Activated T-cell treated with anti-CD3 and anti-CD28 coated beads for 24 hours (primary cell): ENCODE data around the gene CTSE.

Experiments
- DNase-seq: peaks from one replicate; pipeline ENCODE4 v3.0.0-alpha.2; 2020; ENCODE audit warnings: low read depth

CTSE gene

DNA sequence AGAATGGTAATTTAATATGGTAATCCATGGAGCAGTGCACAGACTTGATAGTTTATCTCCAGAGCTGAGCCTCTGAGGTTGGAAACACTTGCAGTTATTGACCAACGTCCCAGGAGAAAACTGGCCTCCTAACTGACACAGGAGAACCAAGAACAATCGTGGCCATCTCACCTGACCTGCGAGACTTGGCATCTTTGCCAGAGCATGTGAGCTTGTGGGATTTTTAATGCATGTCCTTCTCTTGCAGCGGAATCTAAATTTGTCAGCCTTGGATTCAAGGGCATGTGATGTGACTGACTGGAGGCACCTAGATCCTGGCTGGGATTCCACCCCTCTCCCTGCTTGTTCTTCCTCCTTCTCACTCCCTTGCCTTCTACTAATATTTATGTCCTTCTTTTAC lies 52.6 kb downstream of the CTSE start:
- no peak for DNase-seq

DNA sequence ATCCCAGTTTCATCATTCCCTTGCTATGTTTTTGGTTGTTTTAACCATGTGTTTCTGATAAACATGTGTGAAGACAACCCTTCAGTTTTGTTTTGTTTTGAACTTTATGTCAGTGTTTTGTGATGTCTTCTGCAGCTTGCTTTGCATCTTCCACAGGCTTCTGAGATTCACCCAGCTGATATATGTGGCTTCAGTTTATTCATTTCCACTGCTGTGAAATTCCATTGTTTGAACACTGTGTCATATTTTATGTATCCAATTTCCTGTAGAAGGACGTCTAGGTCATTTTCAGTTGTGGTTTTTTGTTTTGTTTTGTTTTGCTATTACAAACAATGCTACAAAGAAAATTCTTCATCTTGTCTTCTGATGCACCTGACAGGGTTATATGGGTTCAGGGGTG lies 53.2 kb downstream of the CTSE start:
- no peak for DNase-seq

DNA sequence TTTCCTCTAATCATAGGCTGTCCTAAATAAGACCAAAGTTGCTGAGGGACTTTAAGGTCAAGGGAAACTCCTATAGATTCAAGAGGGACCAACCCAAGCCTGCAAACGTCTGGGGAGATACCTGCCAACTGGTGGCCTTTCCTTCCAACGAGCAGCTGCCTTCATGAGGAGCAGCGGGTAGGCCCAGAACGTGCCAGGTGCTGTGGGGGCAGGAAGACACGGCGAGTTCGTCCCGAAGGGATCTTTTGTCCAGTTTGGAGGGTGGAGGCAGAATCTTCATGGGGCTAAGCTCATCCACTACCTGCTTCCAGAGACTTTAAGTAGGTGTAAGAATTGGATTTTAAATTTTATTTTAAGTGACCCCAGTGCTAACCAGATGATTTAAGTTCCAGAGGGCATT lies 54.5 kb downstream of the CTSE start:
- no peak for DNase-seq

DNA sequence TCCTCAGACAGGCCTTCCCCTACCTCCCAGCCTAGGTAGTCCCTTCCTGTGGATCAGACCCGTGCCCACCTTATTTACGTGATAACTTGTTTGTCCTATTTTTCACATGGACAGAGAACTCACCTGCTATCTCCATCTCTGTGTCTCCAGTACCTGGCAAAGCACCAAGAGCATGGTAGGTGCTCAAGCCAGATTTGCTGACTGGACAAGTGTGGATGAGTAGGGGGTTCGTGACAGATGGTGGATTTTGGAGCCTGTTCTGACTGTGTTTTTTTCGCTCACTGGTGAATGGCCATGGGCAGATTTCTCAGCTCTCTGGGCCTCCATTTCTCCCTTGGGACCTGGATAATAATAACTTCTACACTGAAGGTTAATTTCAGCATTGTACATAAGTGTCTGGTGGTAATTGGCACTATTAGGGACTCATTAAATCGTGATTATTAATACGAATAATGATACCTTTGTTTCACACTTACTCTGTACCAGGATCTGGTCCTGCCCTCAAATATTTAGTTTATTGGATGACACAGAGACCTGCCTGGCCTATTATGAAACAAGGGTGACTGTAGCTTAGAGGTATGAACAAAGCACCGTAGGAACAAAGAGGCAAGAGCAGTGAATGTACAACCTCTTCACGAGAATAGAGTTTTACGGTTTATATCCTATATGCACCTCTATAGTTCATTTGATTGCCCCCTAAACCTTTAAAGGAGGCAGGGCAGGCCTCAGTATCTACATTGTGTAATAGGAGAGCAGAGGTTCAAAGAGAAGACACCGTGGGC lies 56.0 kb downstream of the CTSE start:
- no peak for DNase-seq

DNA sequence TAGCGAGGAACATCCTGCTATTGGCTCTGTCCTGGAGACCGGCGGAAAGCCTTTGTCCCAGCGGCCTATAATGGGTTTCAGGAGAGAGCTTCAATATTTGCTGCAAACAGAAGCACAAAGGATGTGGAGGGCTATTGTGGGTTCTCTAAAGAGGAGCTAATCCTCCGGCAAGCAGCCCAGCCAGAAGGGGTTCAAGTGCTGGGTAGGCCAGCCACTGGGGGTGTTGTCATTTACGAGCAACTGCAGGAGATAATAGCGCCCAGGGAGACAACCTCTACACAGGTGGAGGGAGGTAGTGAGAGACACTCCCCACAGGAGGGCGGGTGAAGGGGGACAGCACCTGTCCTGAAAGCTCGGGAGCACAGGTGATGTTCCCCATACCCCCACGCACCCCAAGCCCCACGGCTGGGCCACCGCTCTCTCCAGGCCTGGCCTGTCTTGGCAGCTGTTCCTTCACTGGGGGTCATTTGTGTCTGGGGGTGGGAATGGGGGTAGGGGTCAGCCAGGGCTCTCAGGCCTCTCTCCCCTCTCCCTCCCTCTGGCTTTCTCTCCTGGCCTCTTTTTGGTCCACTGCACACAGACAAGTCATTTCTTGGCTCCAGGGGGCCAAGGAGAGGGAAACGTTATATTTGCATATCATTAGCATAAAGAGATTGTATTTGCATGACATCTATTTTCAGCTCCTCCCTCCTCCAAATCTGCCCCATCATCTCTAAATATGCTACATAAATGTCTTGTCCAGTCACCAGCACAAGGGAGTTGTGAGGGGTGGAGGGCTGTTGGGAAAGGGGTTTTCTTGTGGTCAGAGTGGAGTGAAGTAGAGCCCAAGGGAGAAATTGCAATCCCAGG lies 58.4 kb downstream of the CTSE start:
- no peak for DNase-seq

DNA sequence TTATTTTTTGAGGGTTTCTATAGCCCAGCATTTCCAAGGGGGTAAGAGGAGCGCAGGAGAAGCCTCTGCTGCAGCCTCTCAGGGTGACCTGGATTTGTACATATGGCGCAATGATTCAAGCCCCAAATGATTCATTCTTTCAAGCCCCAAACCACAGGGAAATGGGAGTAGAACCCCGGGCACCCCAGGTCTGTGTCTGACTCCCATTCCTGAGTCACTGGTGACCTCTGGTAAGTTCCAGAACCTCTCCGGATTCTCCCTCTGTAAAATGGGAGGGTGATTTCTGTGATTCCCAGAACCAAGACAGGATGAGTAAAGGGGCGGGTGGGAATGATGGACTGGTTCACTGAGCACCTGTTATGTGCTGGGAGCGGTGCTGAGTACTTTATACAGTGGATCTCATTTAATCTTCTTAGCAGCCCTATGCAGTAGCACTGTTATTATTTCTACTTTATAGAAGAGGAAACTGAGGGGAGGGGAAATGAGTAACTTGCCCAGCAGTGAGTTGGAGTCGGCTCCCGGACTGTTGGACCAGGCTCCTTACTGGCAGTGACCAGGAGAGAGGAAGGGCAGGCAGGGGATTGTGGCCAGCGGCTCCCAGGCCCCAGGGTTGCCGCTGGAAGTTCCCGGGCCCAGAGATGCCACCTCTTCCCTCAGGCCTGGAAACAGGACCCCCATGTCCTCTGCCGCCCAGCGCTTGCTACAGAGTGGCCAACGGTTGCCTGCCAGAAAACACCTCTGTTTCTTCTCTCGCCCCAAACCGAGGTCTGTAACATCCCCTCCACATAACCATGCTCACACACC lies 60.1 kb downstream of the CTSE start:
- no peak for DNase-seq

DNA sequence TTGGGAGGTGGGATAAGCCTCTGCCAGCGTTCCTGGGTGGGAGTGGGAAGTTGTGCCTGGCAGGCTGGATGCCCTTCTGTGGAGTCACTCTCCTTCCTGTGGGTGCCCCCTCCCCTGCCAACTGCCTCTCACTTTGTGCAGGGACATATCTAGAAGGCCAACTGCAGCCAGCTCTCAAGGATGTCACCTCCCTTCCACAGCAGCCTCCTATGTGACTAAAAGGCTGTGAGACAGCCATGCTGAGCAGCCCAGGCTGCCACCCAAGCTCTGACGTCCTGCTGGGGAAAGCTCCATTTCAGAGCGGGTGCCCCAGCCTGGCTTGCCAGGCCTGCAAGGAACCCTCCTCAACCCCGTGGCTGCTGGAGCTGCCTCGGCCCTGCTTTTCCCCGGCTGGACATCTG lies 60.9 kb downstream of the CTSE start:
- no peak for DNase-seq

DNA sequence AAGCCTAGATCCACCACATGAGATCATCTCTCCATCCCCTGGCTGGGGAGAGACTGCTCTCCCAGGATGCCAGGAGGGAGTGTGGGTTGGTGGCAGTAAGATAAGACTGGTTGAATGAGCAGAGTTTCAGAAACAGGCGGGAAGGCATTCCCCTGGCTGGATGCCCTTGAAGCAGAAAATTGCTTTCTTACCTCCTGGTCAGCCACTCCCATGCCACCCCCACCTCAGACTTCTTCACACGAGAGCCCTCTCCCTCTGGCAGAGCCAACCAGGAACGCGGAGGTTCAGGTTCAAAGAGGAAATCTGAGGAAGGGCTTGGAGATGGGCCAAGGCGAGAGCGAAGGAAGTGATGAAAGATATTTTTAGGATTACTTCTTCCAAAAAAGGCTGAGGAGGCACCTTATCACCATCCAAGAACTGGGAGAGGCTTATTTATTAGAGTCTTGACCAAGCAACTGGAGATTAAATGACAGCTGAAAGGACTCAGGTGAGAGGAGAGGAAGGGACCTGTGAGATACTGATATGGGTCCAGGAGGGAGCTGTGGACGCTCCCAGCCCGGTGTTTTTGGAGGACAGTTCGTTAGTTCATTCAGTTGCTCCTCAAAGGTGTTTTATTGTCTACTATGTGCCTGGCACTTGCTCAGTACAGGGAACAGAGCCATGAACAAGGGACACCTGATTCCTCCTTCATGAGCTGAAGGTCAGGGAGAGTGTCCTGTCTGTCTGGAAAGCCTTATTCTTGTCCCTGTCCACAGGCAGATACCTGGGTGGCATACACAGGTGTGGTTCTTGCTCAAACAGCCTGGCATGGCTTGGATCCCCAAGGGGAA lies 61.5 kb downstream of the CTSE start:
- DNase-seq = no peak

DNA sequence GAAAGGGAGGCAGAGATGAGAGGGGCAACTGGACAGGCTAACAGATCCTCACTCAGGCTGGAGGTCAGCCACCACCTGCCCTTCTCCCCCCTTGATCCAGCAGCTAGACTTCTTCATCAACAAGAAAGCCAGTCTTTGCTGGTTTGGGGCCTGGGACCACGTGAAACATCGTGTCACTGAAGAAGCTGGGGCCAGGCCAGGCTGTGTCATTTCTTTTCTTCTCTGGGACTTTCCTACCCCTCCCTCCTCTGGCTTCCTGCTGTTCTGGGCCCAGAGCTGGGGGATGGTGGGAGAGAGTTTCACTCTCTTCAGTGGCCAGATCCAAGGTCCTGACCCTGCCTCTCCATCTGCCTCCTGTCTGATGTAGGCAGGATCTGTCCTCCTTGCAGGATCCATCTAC lies 62.3 kb downstream of the CTSE start:
- no peak for DNase-seq

DNA sequence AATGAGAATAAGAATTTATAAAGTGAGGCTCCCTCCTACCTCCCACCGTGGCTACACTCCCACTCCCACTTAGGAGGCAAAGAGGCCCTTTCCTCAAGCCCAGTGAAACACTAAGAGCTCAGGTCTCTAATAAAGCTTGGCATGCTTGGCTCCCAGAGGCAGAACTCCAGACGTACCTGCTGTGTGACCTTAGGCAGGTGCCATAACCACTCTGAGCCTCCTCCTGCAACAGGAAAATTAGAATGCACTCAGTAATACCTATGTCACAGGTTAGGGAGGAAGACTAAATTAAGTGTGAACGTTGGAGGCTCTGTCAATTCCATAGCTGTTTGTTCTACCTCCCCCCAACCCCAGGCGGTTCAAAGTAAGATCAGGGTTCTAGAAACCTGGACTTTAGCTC lies 63.9 kb downstream of the CTSE start:
- no peak for DNase-seq
